ENCODE results near the gene TBC1D17. TPM values are rescaled to one million over a fixed set of nuclear protein-coding genes. Genes with fewer than 3 reads are reported as not detected.

TBC1D17 gene
- total RNA-seq, 1 donor: 21.4 TPM

GRCh38 chr19:49871349-49871985 is 6.0 kb upstream of the TBC1D17 start:
- H2AFZ ChIP-seq (ENCODE audit: low read length): no peak overlapping the region
- TF ChIP-seq CTCF (IDR thresholded peaks at IDR 0.05; ENCODE audit: extremely low read depth, low read depth, low read length): no peak
- peaks cover 2% of the 10 kb centered on the region for H4K20me1 ChIP-seq (ENCODE audit: insufficient read depth, low read length)
- H3K27me3 ChIP-seq (ENCODE audit: insufficient read depth, low read length): no peaks in the 10 kb centered on the region
- no peaks in the 10 kb centered on the region for H3K9me3 ChIP-seq (ENCODE audit: low read depth, low read length)
- no peak overlapping the region for H3K4me2 ChIP-seq (ENCODE audit: insufficient read depth, low read length)
- H3K36me3 ChIP-seq (ENCODE audit: insufficient read depth, low read length): peaks cover 13% of the 10 kb centered on the region
- H3K4me1 ChIP-seq (ENCODE audit: insufficient read depth, low read length): peaks cover 36% of the 10 kb centered on the region
- H3K79me2 ChIP-seq (ENCODE audit: insufficient read depth, low read length): peaks cover 61% of the 10 kb centered on the region
- no peak overlapping the region for H3K4me3 ChIP-seq (ENCODE audit: insufficient read depth, low read length)
- H3K27ac ChIP-seq (ENCODE audit: low read depth, low read length): no peak overlapping the region
- DNase-seq (ENCODE audit: insufficient read length, low spot score, missing footprints): no peak

- H3K4me3 ChIP-seq (ENCODE audit: insufficient read depth, low read length): no peak overlapping the region
- no peak for TF ChIP-seq CTCF (IDR thresholded peaks at IDR 0.05; ENCODE audit: extremely low read depth, low read depth, low read length)
- H3K4me1 ChIP-seq (ENCODE audit: insufficient read depth, low read length): peaks cover 32% of the 10 kb centered on the region
- no peak overlapping the region for H3K27ac ChIP-seq (ENCODE audit: low read depth, low read length)
- H3K9me3 ChIP-seq (ENCODE audit: low read depth, low read length): no peaks in the 10 kb centered on the region
- H3K79me2 ChIP-seq (ENCODE audit: insufficient read depth, low read length): peaks cover 56% of the 10 kb centered on the region
- H3K27me3 ChIP-seq (ENCODE audit: insufficient read depth, low read length): no peaks in the 10 kb centered on the region
- no peak overlapping the region for H2AFZ ChIP-seq (ENCODE audit: low read length)
- H4K20me1 ChIP-seq (ENCODE audit: insufficient read depth, low read length): no peaks in the 10 kb centered on the region
- DNase-seq (ENCODE audit: insufficient read length, low spot score, missing footprints): no peak
- H3K4me2 ChIP-seq (ENCODE audit: insufficient read depth, low read length): no peak overlapping the region
- H3K36me3 ChIP-seq (ENCODE audit: insufficient read depth, low read length): peaks cover 13% of the 10 kb centered on the region
These were observed 5.0 kb upstream of the TBC1D17 start for GRCh38 chr19:49872245-49873128.

- H3K79me2 ChIP-seq (ENCODE audit: insufficient read depth, low read length): peaks cover 58% of the 10 kb centered on the region
- H4K20me1 ChIP-seq (ENCODE audit: insufficient read depth, low read length): no peaks in the 10 kb centered on the region
- no peak for DNase-seq (ENCODE audit: insufficient read length, low spot score, missing footprints)
- peaks cover 30% of the 10 kb centered on the region for H3K4me1 ChIP-seq (ENCODE audit: insufficient read depth, low read length)
- H3K27me3 ChIP-seq (ENCODE audit: insufficient read depth, low read length): no peaks in the 10 kb centered on the region
- H3K9me3 ChIP-seq (ENCODE audit: low read depth, low read length): no peaks in the 10 kb centered on the region
- no peak overlapping the region for H3K27ac ChIP-seq (ENCODE audit: low read depth, low read length)
- H3K4me2 ChIP-seq (ENCODE audit: insufficient read depth, low read length): no peak overlapping the region
- H3K4me3 ChIP-seq (ENCODE audit: insufficient read depth, low read length): no peak overlapping the region
- peaks cover 13% of the 10 kb centered on the region for H3K36me3 ChIP-seq (ENCODE audit: insufficient read depth, low read length)
- no peak for TF ChIP-seq CTCF (IDR thresholded peaks at IDR 0.05; ENCODE audit: extremely low read depth, low read depth, low read length)
- H2AFZ ChIP-seq (ENCODE audit: low read length): no peak overlapping the region
These were observed 4.4 kb upstream of the TBC1D17 start for GRCh38 chr19:49873129-49873521.

- Histone ChIP-seq H3K4me3 (ENCODE audit: insufficient read depth, low read length) (no peak overlapping the region), H3K9me3 (ENCODE audit: low read depth, low read length) (no peaks in the 10 kb centered on the region), H3K27ac (ENCODE audit: low read depth, low read length) (no peak overlapping the region), H3K27me3 (ENCODE audit: insufficient read depth, low read length) (no peaks in the 10 kb centered on the region), H2AFZ (ENCODE audit: low read length) (no peak overlapping the region), H3K36me3 (ENCODE audit: insufficient read depth, low read length) (peaks cover 13% of the 10 kb centered on the region), H3K79me2 (ENCODE audit: insufficient read depth, low read length) (peaks cover 62% of the 10 kb centered on the region), H3K4me1 (ENCODE audit: insufficient read depth, low read length) (peaks cover 31% of the 10 kb centered on the region), H3K4me2 (ENCODE audit: insufficient read depth, low read length) (no peak overlapping the region), H4K20me1 (ENCODE audit: insufficient read depth, low read length) (peaks cover 4% of the 10 kb centered on the region)
- no peak for DNase-seq (ENCODE audit: insufficient read length, low spot score, missing footprints)
- TF ChIP-seq CTCF (IDR thresholded peaks at IDR 0.05; ENCODE audit: extremely low read depth, low read depth, low read length): no peak
These were observed 3.7 kb upstream of the TBC1D17 start for GRCh38 chr19:49873834-49874233.

Data from osteoblast (primary cell).